Kidney (tissue), 14 donors: Measurements from ENCODE around the gene TMEM205. TPM values are rescaled to one million over a fixed set of nuclear protein-coding genes. Genes with fewer than 3 reads are reported as not detected.

ENCODE experiments used
- DNase-seq, 5 donors: peaks; one replicate each; pipeline ENCODE4 v3.0.0-alpha.2; 2013 to 2020
- FAIRE-seq: peaks from 2 replicates; lab custom pipeline; 2012; peaks lifted over from hg19 to GRCh38; lab: Jason Lieb, UNC
- H3K27ac ChIP-seq, 2 donors: one replicate each; pipeline ENCODE4 v1.7.0; 2013; ENCODE audit warnings: low read depth in 2 of 2, low read length in 2 of 2, inconsistent platforms in 1 of 2
- H3K27me3 ChIP-seq: one replicate; pipeline ENCODE4 v1.7.1; 2013; ENCODE audit warnings: low read length, inconsistent platforms; ENCODE audit not compliant: control insufficient read depth, insufficient read depth
- H3K36me3 ChIP-seq, 3 donors: one replicate each; pipeline versions ENCODE4 v1.7.0 to v1.7.1; 2013; ENCODE audit warnings: low read length in 3 of 3, control low read depth in 1 of 3, inconsistent platforms in 1 of 3; ENCODE audit not compliant: insufficient read depth in 3 of 3, control insufficient read depth in 2 of 3
- H3K4me1 ChIP-seq, 3 donors: one replicate each; pipeline versions ENCODE4 v1.7.0 to v1.7.1; 2013; ENCODE audit warnings: low read length in 3 of 3, inconsistent platforms in 1 of 3, low read depth in 1 of 3; ENCODE audit not compliant: control insufficient read depth in 2 of 3, insufficient read depth in 2 of 3
- H3K4me3 ChIP-seq, 3 donors: one replicate each; pipeline versions ENCODE4 v1.7.0 to v1.8.1; 2013; ENCODE audit warnings: low read length in 3 of 3, control low read depth in 1 of 3, inconsistent platforms in 1 of 3
- H3K9ac ChIP-seq, 3 donors: one replicate each; pipeline versions ENCODE4 v1.7.0 to v1.7.1; 2013; ENCODE audit warnings: low read length in 3 of 3, control low read depth in 1 of 3, inconsistent platforms in 1 of 3
- H3K9me3 ChIP-seq, 3 donors: one replicate each; pipeline versions ENCODE4 v1.7.0 to v1.7.1; 2013; ENCODE audit warnings: low read length in 3 of 3, control low read depth in 1 of 3, inconsistent platforms in 1 of 3; ENCODE audit not compliant: control insufficient read depth in 2 of 3, insufficient read depth in 1 of 3
- intact Hi-C: fragments of 100-400 bp; cut with DNase I; formaldehyde crosslinking; loops from one replicate; pipeline ENCODE4 v1.11.1; 2022
- polyA plus RNA-seq: library from polyadenylated mRNA; stranded (reverse); fragments of 350-450 nt; fragmentation: Illumina TruSeq; extraction: RNeasy Lipid Tissue Mini Kit (QIAGEN cat#74804); gene quantifications from one replicate; pipeline ENCODE4 v1.2.3, GENCODE V29; 2014; ENCODE audit warnings: low read depth, low replicate concordance; ENCODE audit not compliant: insufficient read depth
- total RNA-seq: library from RNA; stranded (reverse); fragmentation: NEBNext Ultra II Directional; extraction: Animal tissue kit (Norgen Biotek cat#: 25700); gene quantifications from one replicate; pipeline ENCODE4 v1.2.1, GENCODE V29; 2021
- TF ChIP-seq, protein P1 (sequence below): IDR thresholded peaks from 3 replicates; pipeline ENCODE4 v1.5.1; 2012; ENCODE audit warnings: mild to moderate bottlenecking, moderate library complexity, borderline replicate concordance; ENCODE audit not compliant: insufficient read depth; ENCODE audit errors: extremely low read depth
- donor health status: control.
- donor health status: control.
- donor health status: control.
- donor health status: control.
- donor health status: control.
- donor health status: DM: yes; HTN: yes; CAD: no.
- donor health status: Normal renal cell carcinoma (clear cell type).

TMEM205 gene
- total and polyA plus RNA-seq, 2 donors from 2014 or later: 150 to 417 TPM

DNA sequence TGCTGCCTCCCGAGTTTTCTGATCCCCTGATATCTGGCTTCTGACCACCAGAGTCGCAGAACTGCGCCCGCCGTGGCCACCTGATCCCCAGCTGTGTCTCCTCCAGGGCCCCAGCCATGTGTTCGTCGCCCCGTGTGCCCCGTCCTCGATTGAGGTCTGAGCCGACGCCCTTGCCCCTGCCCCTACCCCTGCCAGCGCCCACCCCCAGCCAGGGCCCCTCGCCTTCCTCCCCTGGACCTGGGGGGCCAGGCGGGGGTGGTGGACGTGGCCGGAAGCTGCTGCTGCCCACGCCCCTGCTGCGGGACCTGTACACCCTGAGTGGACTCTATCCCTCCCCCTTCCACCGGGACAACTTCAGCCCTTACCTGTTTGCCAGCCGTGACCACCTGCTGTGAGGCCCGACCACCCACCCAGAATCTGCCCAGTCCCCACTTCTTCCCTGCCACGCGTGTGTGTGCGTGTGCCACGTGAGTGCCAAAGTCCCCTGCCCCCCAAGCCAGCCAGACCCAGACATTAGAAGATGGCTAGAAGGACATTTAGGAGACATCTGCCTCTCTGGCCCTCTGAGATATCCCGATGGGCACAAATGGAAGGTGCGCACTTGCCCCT lies 18.3 kb upstream of the TMEM205 start:
- TF ChIP-seq, protein P1, sequence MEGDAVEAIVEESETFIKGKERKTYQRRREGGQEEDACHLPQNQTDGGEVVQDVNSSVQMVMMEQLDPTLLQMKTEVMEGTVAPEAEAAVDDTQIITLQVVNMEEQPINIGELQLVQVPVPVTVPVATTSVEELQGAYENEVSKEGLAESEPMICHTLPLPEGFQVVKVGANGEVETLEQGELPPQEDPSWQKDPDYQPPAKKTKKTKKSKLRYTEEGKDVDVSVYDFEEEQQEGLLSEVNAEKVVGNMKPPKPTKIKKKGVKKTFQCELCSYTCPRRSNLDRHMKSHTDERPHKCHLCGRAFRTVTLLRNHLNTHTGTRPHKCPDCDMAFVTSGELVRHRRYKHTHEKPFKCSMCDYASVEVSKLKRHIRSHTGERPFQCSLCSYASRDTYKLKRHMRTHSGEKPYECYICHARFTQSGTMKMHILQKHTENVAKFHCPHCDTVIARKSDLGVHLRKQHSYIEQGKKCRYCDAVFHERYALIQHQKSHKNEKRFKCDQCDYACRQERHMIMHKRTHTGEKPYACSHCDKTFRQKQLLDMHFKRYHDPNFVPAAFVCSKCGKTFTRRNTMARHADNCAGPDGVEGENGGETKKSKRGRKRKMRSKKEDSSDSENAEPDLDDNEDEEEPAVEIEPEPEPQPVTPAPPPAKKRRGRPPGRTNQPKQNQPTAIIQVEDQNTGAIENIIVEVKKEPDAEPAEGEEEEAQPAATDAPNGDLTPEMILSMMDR: no peak
- Histone ChIP-seq H3K27me3 (no peaks in the 10 kb centered on the region), H3K4me1 (no peaks in the 10 kb centered on the region), H3K27ac (no peak overlapping the region), H3K4me3 (no peak overlapping the region), H3K36me3 (no peaks in the 10 kb centered on the region), H3K9ac (no peak overlapping the region), H3K9me3 (no peaks in the 10 kb centered on the region)
- DNase-seq: no peak
- no peak for FAIRE-seq
- intact Hi-C loops: no loop called here

- no peak overlapping the region for H3K9ac ChIP-seq
- DNase-seq (no peak), FAIRE-seq (no peak)
- no peaks in the 10 kb centered on the region for H3K4me1 ChIP-seq
- intact Hi-C loops: no loop called here
- no peaks in the 10 kb centered on the region for H3K9me3 ChIP-seq
- TF ChIP-seq, protein P1: no peak
- H3K36me3 ChIP-seq: no peaks in the 10 kb centered on the region
- H3K27ac ChIP-seq: no peak overlapping the region
- H3K27me3 ChIP-seq: no peaks in the 10 kb centered on the region
- H3K4me3 ChIP-seq: no peak overlapping the region
Measured at GRCh38 chr19:11363881-11364280, 17.8 kb upstream of the TMEM205 start.

DNA sequence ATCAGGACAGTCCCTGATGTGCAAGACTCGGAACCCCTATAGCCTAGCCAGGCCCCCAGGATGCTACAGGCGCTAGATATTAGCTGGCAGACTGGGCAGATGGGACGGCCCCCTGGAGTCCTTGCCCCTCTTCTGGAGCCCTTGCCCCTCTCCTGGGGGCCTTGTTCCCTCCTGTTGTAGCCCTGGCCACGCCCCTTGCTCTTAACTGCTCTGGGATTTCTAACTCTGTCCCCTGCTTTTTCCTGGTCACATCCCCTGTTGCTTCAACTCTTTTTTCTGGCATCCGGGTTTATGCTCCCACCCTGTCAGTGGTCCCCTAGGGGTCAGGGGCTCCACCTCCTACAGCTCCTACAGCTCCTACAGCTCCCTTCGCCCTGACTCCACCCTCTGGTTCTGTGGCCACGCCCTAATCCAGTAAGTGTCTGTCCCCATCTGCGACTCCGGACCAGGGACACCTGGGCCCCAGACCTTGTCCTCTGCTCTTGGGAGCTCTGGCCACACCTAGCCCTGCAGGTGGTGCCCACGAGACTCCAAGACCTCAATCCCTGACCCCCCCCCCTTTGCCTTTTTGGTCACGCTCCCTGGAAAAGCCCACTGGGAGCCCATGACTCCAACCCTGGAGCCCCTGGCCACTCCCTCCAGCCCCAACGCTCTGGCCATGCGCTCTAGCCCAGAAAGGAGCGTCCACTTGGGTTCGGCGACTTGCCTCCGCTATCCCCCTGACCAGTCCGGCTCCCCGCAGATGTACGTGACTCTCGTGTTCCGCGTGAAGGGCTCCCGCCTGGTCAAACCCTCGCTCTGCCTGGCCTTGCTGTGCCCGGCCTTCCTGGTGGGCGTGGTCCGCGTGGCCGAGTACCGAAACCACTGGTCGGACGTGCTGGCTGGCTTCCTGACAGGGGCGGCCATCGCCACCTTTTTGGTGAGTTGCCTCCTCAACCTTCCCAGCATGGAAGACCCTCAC lies 16.0 kb upstream of the TMEM205 start:
- TF ChIP-seq, protein P1: no peak
- no peak overlapping the region for H3K4me3 ChIP-seq
- H3K9ac ChIP-seq: no peak overlapping the region
- H3K4me1 ChIP-seq: no peaks in the 10 kb centered on the region
- H3K27me3 ChIP-seq: no peaks in the 10 kb centered on the region
- H3K27ac ChIP-seq: no peak overlapping the region
- FAIRE-seq: no peak
- H3K9me3 ChIP-seq: no peaks in the 10 kb centered on the region
- intact Hi-C loops: no loop called here
- H3K36me3 ChIP-seq: no peaks in the 10 kb centered on the region
- DNase-seq: no peak
